Tibial nerve (tissue), 3 donors: ENCODE measurements around the gene PARVG.

Experiments
- POLR2A ChIP-seq, 2 donors: fragments of 450-650 bp; IDR thresholded peaks; one replicate each; pipeline ENCODE4 v1.6.1; 2017; ENCODE audit warnings: antibody characterized with exemption in 2 of 2, mild to moderate bottlenecking in 2 of 2, moderate library complexity in 2 of 2
- TF ChIP-seq, protein P1 (sequence below), 5 experiments: fragments of 200-600 bp in 3 of 5; fragments of 450-650 bp in 2 of 5; sonication (generic) in 3 of 5; IDR thresholded peaks; one replicate each; pipeline ENCODE4 v1.5.1; 2016 to 2019; ENCODE audit warnings: antibody characterized with exemption in 5 of 5, mild to moderate bottlenecking in 3 of 5, moderate library complexity in 2 of 5

DNA sequence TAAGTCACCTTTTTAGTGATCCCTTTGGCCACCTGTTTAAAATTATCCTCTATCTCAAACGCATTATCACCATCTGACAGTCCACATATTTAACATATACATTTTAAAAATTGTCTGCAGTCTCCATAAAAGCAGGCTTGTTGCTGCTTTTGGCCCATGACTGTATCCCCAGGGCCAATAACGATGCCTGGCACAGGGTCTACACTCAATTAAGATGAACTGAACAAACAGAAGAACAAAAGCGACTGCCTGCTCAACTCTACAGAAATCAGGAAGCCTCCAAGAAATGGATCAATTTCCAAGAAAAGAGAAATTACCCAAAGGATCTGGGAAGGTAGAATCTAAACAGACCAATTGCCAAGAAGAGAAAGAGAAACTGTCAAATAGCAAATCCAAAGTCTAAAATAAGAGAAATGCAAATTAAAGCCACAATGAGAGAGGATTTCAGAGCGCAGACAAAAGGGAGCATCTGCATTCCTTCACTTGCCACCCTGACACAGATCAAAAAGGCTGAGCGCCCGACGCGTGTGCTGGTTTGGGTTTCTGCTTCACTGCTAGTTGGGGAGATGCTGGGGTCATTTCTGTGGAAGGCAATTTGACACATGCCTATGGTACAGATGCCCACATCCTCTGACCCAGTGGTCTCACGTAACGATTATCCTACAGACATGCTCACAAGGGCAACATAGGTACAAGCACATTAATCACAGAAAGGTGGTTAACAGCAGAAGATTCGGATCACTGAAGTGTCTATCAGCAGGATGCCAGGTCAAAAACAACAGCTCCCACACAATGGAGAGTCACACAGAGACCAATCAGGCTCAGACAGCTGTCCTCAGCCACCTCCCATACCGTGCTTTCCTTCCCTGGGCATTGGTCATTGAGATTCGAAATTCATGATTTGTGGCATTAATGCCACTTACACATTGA is 76.1 kb downstream of the PARVG start:
- TF ChIP-seq, protein P1, sequence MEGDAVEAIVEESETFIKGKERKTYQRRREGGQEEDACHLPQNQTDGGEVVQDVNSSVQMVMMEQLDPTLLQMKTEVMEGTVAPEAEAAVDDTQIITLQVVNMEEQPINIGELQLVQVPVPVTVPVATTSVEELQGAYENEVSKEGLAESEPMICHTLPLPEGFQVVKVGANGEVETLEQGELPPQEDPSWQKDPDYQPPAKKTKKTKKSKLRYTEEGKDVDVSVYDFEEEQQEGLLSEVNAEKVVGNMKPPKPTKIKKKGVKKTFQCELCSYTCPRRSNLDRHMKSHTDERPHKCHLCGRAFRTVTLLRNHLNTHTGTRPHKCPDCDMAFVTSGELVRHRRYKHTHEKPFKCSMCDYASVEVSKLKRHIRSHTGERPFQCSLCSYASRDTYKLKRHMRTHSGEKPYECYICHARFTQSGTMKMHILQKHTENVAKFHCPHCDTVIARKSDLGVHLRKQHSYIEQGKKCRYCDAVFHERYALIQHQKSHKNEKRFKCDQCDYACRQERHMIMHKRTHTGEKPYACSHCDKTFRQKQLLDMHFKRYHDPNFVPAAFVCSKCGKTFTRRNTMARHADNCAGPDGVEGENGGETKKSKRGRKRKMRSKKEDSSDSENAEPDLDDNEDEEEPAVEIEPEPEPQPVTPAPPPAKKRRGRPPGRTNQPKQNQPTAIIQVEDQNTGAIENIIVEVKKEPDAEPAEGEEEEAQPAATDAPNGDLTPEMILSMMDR (IDR thresholded peaks at IDR 0.05): no peak
- TF ChIP-seq POLR2A (IDR thresholded peaks at IDR 0.05): no peak
